Activated naive CD4-positive, alpha-beta T cell treated with anti-CD3 and anti-CD28 coated beads, Interleukin-2, amount 10 ng/mL, durations not matched to agents 5 hours and 36 hours (primary cell): ENCODE data around the gene POLR2F. TPM values are rescaled to one million over a fixed set of nuclear protein-coding genes. Genes with fewer than 3 reads are reported as not detected.

ENCODE experiments used
- microRNA-seq: library from miRNA; unstranded; fragments of <30 nt; microRNA quantifications from one replicate; pipeline ENCODE4 v1.2.0, GENCODE V29; 2022; ENCODE audit warnings: borderline microRNAs expressed, borderline replicate concordance
- total RNA-seq, 2 experiments: library from RNA; stranded (reverse); gene quantifications; one replicate each; pipeline ENCODE4 v1.2.3, GENCODE V29; 2021

The POLR2F gene
- total RNA-seq, result 10 to 100 TPM; 54.7 to 56.1 TPM

GRCh38 chr22:37953437-37954179, at the start of gene POLR2F, which contains the start of gene C22orf23:
Gene POLR2F, plus strand, starts transcription at chr22:37953699. Its CDS starts 89 bp downstream, at chr22:37953788.
Gene C22orf23, minus strand, starts transcription at chr22:37953601. Its CDS starts 452 bp downstream, at chr22:37953149.

GRCh38 chr22:37905534-37906363, 47.8 kb upstream of the POLR2F start, which contains the start of gene MICALL1:
Gene MICALL1, plus strand, starts transcription at chr22:37906297. Its CDS starts 126 bp downstream, at chr22:37906423.

DNA sequence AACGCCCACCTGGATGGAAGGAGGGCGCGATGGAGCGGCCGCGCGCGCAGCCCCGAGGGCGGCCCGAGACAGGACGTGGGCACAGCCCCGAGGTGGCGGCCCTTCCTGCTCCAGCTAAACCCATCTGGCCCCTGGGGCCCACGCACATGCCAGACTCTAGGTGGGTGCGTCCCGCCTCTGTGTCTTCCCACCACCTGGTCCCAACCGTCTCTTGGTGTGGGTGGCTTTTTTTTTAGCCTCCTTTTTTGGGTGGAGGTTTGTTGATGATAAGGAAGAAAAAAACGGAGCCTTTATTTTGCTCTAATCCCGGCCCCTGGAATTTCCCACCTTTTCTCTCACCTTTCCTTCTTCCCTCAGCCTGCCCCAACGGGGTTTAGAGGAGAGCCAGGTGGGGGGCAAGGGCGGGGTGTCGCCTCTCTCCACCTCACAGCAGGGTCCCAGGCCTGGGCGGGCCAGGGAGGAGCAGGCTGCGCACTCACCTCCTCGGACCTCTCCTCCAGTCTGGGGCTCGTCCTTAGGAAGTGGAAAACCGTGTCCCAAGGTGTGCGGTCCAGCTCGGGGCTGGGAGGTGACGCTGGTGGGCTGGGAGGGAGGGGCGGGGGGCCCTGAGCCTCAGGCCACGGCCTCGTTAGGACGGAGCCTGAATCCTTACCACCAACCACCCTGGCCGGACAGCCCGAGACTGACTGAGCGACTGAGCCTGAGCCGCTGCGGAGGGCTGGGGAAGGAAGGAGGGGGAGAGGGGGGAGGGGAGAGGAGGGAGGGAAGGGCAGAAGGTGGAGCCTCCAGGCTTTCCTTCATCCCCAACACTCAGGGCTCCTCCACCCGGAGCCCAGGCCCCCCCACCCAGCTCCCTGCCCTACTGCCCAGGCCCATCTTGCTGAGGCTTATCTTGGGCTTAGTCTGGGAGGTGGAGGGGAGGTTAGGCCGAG, 30.6 kb downstream of the POLR2F start, which contains the start of gene SOX10:
TSS of gene SOX10 (minus strand) at position 696 of the 932 bp plus-strand sequence. CDS start 771 bp downstream, outside the sequence.

Small RNAs within 50 kb of the gene (microRNA-seq; reads per million reads assigned to microRNA genes)
- gene MIR4534 (not detected), gene MIR6820 (3.3 reads per million, percentile 20 among the genes with 10 or more reads in this experiment)

Other genes with a start within 250 kb of the POLR2F start
- 10 to 100 TPM; 12.3 to 13.0 TPM for gene GCAT, start 145.8 kb upstream of the POLR2F start, total RNA-seq
- gene GALR3, start 130.3 kb upstream of the POLR2F start, total RNA-seq, result not detected
- 10 to 100 TPM; 19.3 to 19.5 TPM for gene ANKRD54, start 109.4 kb upstream of the POLR2F start, total RNA-seq
- gene EIF3L, start 104.3 kb upstream of the POLR2F start, total RNA-seq, result 100 to 1,000 TPM; 740 to 742 TPM
- 10 to 100 TPM; 31.6 to 36.1 TPM for gene MICALL1, start 47.4 kb upstream of the POLR2F start, total RNA-seq
- not detected for gene C22orf23, start 98 bp upstream of the POLR2F start, total RNA-seq
- gene SOX10, start 30.9 kb downstream of the POLR2F start, total RNA-seq, result not detected
- gene PICK1, start 103.7 kb downstream of the POLR2F start, total RNA-seq, result 10 to 100 TPM; 16.5 to 19.0 TPM
- not detected for gene SLC16A8, start 130.5 kb downstream of the POLR2F start, total RNA-seq
- gene BAIAP2L2, start 157.0 kb downstream of the POLR2F start, total RNA-seq, result 1 to 10 TPM in 1 of 2 experiments, under 1 TPM in 1; 0.78 to 1.1 TPM
- gene PLA2G6, start 228.1 kb downstream of the POLR2F start, total RNA-seq, result 10 to 100 TPM; 84.4 to 95.5 TPM
- 1 to 10 TPM; 8.4 to 8.8 TPM for gene MAFF, start 248.3 kb downstream of the POLR2F start, total RNA-seq